Common myeloid progenitor, CD34-positive (primary cell): ENCODE results near the gene PRKN.
"Not testable (repeated sequence)": the region's sequence is repeated elsewhere in the genome, so short reads cannot be mapped to it uniquely, and the experiment has no call there.

ENCODE experiments used
- CTCF ChIA-PET: fragments of 350-600 bp; sonication (Branson Sonifier 250); formaldehyde crosslinking; loops from one replicate; lab custom pipeline; 2021; ENCODE audit warnings: antibody characterized with exemption; lab: Charles Lee
- POLR2A ChIA-PET: fragments of 350-600 bp; sonication (Branson Sonifier 250); formaldehyde crosslinking; loops from one replicate; lab custom pipeline; 2021; ENCODE audit warnings: antibody characterized with exemption; lab: Charles Lee
- DNase-seq, 3 donors: peaks; one replicate each; pipeline versions ENCODE4 v3.0.0 to v3.0.0-alpha.2; 2013
- H3K27ac ChIP-seq, 2 experiments: 1 replicate in 1 of 2; 2 replicates in 1 of 2; pipeline ENCODE4 v1.7.0; 2013; ENCODE audit warnings: inconsistent platforms in 2 of 2, low read length in 2 of 2, mild to moderate bottlenecking in 2 of 2, low read depth in 1 of 2, moderate library complexity in 1 of 2; ENCODE audit not compliant: severe bottlenecking in 2 of 2, insufficient read depth in 1 of 2, poor library complexity in 1 of 2
- H3K27me3 ChIP-seq, 5 experiments: replicated peaks in 2 of 5; 1 replicate in 3 of 5; 2 replicates in 2 of 5; pipeline versions ENCODE4 v1.6.1 to v1.7.0; 2013; ENCODE audit warnings: low read length in 4 of 5, mild to moderate bottlenecking in 2 of 5, moderate library complexity in 2 of 5, inconsistent platforms in 1 of 5; ENCODE audit not compliant: insufficient read depth in 5 of 5, control insufficient read depth in 4 of 5
- H3K36me3 ChIP-seq, 4 experiments: 1 replicate in 2 of 4; 2 replicates in 2 of 4; pipeline versions ENCODE4 v1.6.1 to v1.7.0; 2013; ENCODE audit warnings: low read length in 3 of 4, control low read depth in 1 of 4, mild to moderate bottlenecking in 1 of 4; ENCODE audit not compliant: control insufficient read depth in 4 of 4, insufficient read depth in 4 of 4
- H3K4me1 ChIP-seq, 4 experiments: 1 replicate in 3 of 4; 2 replicates in 1 of 4; pipeline versions ENCODE4 v1.6.1 to v1.7.1; 2013; ENCODE audit warnings: low read length in 3 of 4, mild to moderate bottlenecking in 3 of 4, control low read depth in 1 of 4, inconsistent platforms in 1 of 4, moderate library complexity in 1 of 4; ENCODE audit not compliant: control insufficient read depth in 4 of 4, insufficient read depth in 4 of 4; ENCODE audit errors: control extremely low read depth in 1 of 4
- H3K4me3 ChIP-seq, 7 experiments: 1 replicate in 4 of 7; 2 replicates in 3 of 7; pipeline versions ENCODE4 v1.5.1 to v1.7.0; 2013; ENCODE audit warnings: mild to moderate bottlenecking in 7 of 7, low read length in 6 of 7, moderate library complexity in 6 of 7, inconsistent platforms in 2 of 7, low read depth in 2 of 7, control low read depth in 1 of 7; ENCODE audit not compliant: insufficient read depth in 4 of 7, control insufficient read depth in 1 of 7; ENCODE audit errors: extremely low read depth in 1 of 7
- H3K9me3 ChIP-seq, 5 experiments: 1 replicate in 4 of 5; 2 replicates in 1 of 5; pipeline versions ENCODE4 v1.6.1 to v1.7.1; 2013; ENCODE audit warnings: low read length in 4 of 5, mild to moderate bottlenecking in 2 of 5, inconsistent platforms in 1 of 5, low read depth in 1 of 5, moderate library complexity in 1 of 5; ENCODE audit not compliant: control insufficient read depth in 4 of 5, insufficient read depth in 2 of 5; ENCODE audit errors: control extremely low read depth in 1 of 5
- WGBS: methylation state at CpG from one replicate; pipeline ENCODE4 v1.1.5; 2013; ENCODE audit not compliant: insufficient coverage; 5-methylcytosine and 5-hydroxymethylcytosine counted together

Gene PRKN

DNA sequence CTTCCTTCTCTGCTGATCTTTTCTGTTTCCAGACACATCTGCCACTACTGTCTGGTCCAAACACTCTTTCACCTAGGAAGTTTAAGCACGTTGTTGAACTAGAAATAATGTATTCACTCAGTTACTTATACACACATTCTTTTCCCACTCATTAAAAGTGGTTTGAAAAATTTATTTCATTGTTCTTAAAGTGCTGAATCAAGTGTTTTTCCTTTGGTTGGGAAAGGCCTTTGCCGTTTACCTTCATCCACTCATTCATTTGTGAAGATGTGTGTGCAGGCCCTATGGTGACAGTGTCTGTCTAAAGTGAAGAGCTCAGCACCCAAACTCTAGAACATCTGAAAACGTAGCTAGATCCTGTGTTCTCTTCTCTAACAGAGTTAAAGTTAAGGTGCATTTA lies 1389.6 kb downstream of the PRKN start:
- Histone ChIP-seq H3K27me3 (no peaks in the 10 kb centered on the region), H3K9me3 (peaks cover 0 to 2% (median 0%) of the 10 kb centered on the region in 5 experiments), H3K4me1 (no peaks in the 10 kb centered on the region), H3K4me3 (no peak overlapping the region), H3K36me3 (no peaks in the 10 kb centered on the region), H3K27ac (no peak overlapping the region)
- no peak for DNase-seq
- ChIA-PET POLR2A (no interaction called here), CTCF (no interaction called here)
- 100% methylated on average over 1 of the region's 3 CpGs for WGBS

- ChIA-PET CTCF (no interaction called here), POLR2A (no interaction called here)
- no CpG with 5 or more reads among the region's 1 CpG for WGBS
These were observed 1391.1 kb downstream of the PRKN start for GRCh38 chr6:161336479-161336878.

GRCh38 chr6:161333410-161333809 lies 1394.2 kb downstream of the PRKN start:
- WGBS, result 97% methylated on average over 6 of the region's 8 CpGs
- no peak overlapping the region for H3K4me3 ChIP-seq
- POLR2A ChIA-PET, result no interaction called here

More at GRCh38 chr6:161336479-161336878, 1391.1 kb downstream of the PRKN start:
- H3K9me3 ChIP-seq, result peaks cover 0 to 2% (median 0%) of the 10 kb centered on the region in 5 experiments
- H3K4me3 ChIP-seq, result no peak overlapping the region
- H3K4me1 ChIP-seq, result no peaks in the 10 kb centered on the region
- H3K36me3 ChIP-seq, result no peaks in the 10 kb centered on the region
- no peaks in the 10 kb centered on the region for H3K27me3 ChIP-seq
- DNase-seq, result no peak
- no peak overlapping the region for H3K27ac ChIP-seq

GRCh38 chr6:161331402-161332081 lies 1396.0 kb downstream of the PRKN start:
- H3K36me3 ChIP-seq, H3K27ac ChIP-seq, CTCF ChIA-PET, H3K4me1 ChIP-seq, H3K4me3 ChIP-seq, H3K27me3 ChIP-seq, DNase-seq, H3K9me3 ChIP-seq: not testable (repeated sequence)
- POLR2A ChIA-PET, result interaction anchor here (0.6 kb wide), 1 partner anchor 57 kb away, joined by 3 read pairs; no protein-coding TSS in a partner anchor
- WGBS, result 97% methylated on average over 3 of the region's 4 CpGs

More at GRCh38 chr6:161333410-161333809, 1394.2 kb downstream of the PRKN start:
- H3K27me3 ChIP-seq, result no peaks in the 10 kb centered on the region
- DNase-seq, result no peak
- H3K4me1 ChIP-seq, result no peaks in the 10 kb centered on the region
- CTCF ChIA-PET, result no interaction called here
- H3K9me3 ChIP-seq, result peaks cover 0 to 2% (median 0%) of the 10 kb centered on the region in 5 experiments
- no peaks in the 10 kb centered on the region for H3K36me3 ChIP-seq
- no peak overlapping the region for H3K27ac ChIP-seq

GRCh38 chr6:161327360-161327953 lies 1400.1 kb downstream of the PRKN start:
- WGBS, result 94% methylated on average over 2 of the region's 4 CpGs
- no peak overlapping the region for H3K4me3 ChIP-seq
- H3K27ac ChIP-seq, result no peak overlapping the region
- DNase-seq, result peak in 2 of 3 donors; percentile 9 to 16
- POLR2A ChIA-PET, result no interaction called here
- CTCF ChIA-PET, result interaction anchor here (1.1 kb wide), 1 partner anchor 8 kb away, joined by 3 read pairs; no protein-coding TSS in a partner anchor
- peaks cover 0 to 5% (median 2%) of the 10 kb centered on the region in 5 experiments for H3K9me3 ChIP-seq
- no peaks in the 10 kb centered on the region for H3K4me1 ChIP-seq
- no peaks in the 10 kb centered on the region for H3K27me3 ChIP-seq
- no peaks in the 10 kb centered on the region for H3K36me3 ChIP-seq

GRCh38 chr6:161319231-161319630 lies 1408.3 kb downstream of the PRKN start:
- Histone ChIP-seq H3K27ac (no peak overlapping the region), H3K36me3 (no peaks in the 10 kb centered on the region), H3K4me3 (no peak overlapping the region), H3K9me3 (peaks cover 0 to 8% (median 2%) of the 10 kb centered on the region in 5 experiments), H3K27me3 (peaks cover 0 to 3% (median 0%) of the 10 kb centered on the region in 5 experiments), H3K4me1 (no peaks in the 10 kb centered on the region)
- DNase-seq, result no peak
- CTCF ChIA-PET, result interaction anchor here (0.8 kb wide), 1 partner anchor 9 kb away, joined by 3 read pairs; no protein-coding TSS in a partner anchor
- POLR2A ChIA-PET, result no interaction called here
- 90% methylated on average over 2 of the region's 2 CpGs for WGBS

GRCh38 chr6:161318456-161318855 lies 1409.1 kb downstream of the PRKN start:
- Histone ChIP-seq H3K4me3 (no peak overlapping the region), H3K9me3 (peaks cover 0 to 8% (median 2%) of the 10 kb centered on the region in 5 experiments), H3K36me3 (no peaks in the 10 kb centered on the region), H3K4me1 (no peaks in the 10 kb centered on the region), H3K27me3 (peaks cover 0 to 3% (median 0%) of the 10 kb centered on the region in 5 experiments), H3K27ac (no peak overlapping the region)
- ChIA-PET POLR2A (no interaction called here), CTCF (no interaction called here)
- DNase-seq, result no peak
- 96% methylated on average over 6 of the region's 6 CpGs for WGBS
